PC-9 (cell line): Measurements from ENCODE around the gene FARS2.

ENCODE experiments used
- EZH2 ChIP-seq: fragments of 200-600 bp; sonication (generic); IDR thresholded peaks from 2 replicates; pipeline ENCODE4 v1.8.0; 2017; ENCODE audit warnings: antibody characterized with exemption, low read depth
- TF ChIP-seq, protein P1 (sequence below): fragments of 200-600 bp; sonication (generic); conservative IDR thresholded peaks from 2 replicates; pipeline ENCODE4 v1.6.1; 2017; ENCODE audit warnings: mixed run types, antibody characterized with exemption, mild to moderate bottlenecking, moderate library complexity

GRCh38 chr6:5666695-5667094 lies 405.4 kb downstream of the FARS2 start:
- TF ChIP-seq EZH2 = no peak
- TF ChIP-seq, protein P1, sequence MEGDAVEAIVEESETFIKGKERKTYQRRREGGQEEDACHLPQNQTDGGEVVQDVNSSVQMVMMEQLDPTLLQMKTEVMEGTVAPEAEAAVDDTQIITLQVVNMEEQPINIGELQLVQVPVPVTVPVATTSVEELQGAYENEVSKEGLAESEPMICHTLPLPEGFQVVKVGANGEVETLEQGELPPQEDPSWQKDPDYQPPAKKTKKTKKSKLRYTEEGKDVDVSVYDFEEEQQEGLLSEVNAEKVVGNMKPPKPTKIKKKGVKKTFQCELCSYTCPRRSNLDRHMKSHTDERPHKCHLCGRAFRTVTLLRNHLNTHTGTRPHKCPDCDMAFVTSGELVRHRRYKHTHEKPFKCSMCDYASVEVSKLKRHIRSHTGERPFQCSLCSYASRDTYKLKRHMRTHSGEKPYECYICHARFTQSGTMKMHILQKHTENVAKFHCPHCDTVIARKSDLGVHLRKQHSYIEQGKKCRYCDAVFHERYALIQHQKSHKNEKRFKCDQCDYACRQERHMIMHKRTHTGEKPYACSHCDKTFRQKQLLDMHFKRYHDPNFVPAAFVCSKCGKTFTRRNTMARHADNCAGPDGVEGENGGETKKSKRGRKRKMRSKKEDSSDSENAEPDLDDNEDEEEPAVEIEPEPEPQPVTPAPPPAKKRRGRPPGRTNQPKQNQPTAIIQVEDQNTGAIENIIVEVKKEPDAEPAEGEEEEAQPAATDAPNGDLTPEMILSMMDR = no peak
